ENCODE results near the gene MMP21.
A peak's percentile ranks its signal among the peaks of the same experiment; 100 is the strongest.

MMP21 gene

GRCh38 chr10:125792342-125793300 is 17.0 kb upstream of the MMP21 start:
- no peak for DNase-seq (ENCODE audit: low spot score)

GRCh38 chr10:125788156-125789034 is 12.8 kb upstream of the MMP21 start:
- peak; percentile 14 for DNase-seq (ENCODE audit: low spot score)

GRCh38 chr10:125785791-125786190 is 10.2 kb upstream of the MMP21 start:
- no peak for DNase-seq (ENCODE audit: low spot score)

GRCh38 chr10:125783957-125784356 is 8.3 kb upstream of the MMP21 start:
- DNase-seq (ENCODE audit: low spot score): no peak

- DNase-seq (ENCODE audit: low spot score): no peak
Measured at GRCh38 chr10:125783408-125783807, 7.8 kb upstream of the MMP21 start.

- no peak for DNase-seq (ENCODE audit: low spot score)
Measured at GRCh38 chr10:125782616-125783015, 7.0 kb upstream of the MMP21 start.

- no peak for DNase-seq (ENCODE audit: low spot score)
Measured at GRCh38 chr10:125782054-125782453, 6.4 kb upstream of the MMP21 start.

- no peak for DNase-seq (ENCODE audit: low spot score)
Measured at GRCh38 chr10:125781374-125781773, 5.8 kb upstream of the MMP21 start.

- no peak for DNase-seq (ENCODE audit: low spot score)
Measured at GRCh38 chr10:125779403-125780327, 4.0 kb upstream of the MMP21 start.

GRCh38 chr10:125778556-125778955 is 2.9 kb upstream of the MMP21 start:
- no peak for DNase-seq (ENCODE audit: low spot score)

GRCh38 chr10:125777806-125778205 is 2.2 kb upstream of the MMP21 start:
- DNase-seq (ENCODE audit: low spot score): no peak

GRCh38 chr10:125774581-125775191 is 935 bp downstream of the MMP21 start:
- DNase-seq (ENCODE audit: low spot score): no peak

GRCh38 chr10:125773687-125774543 is 1.7 kb downstream of the MMP21 start:
- no peak for DNase-seq (ENCODE audit: low spot score)

- DNase-seq (ENCODE audit: low spot score): no peak
Measured at GRCh38 chr10:125772864-125773180, 2.8 kb downstream of the MMP21 start.

GRCh38 chr10:125772112-125772863 is 3.3 kb downstream of the MMP21 start:
- DNase-seq (ENCODE audit: low spot score): no peak

GRCh38 chr10:125770844-125771243 is 4.8 kb downstream of the MMP21 start:
- no peak for DNase-seq (ENCODE audit: low spot score)

- no peak for DNase-seq (ENCODE audit: low spot score)
Measured at GRCh38 chr10:125769175-125769574, 6.4 kb downstream of the MMP21 start.

GRCh38 chr10:125768219-125768855 is 7.3 kb downstream of the MMP21 start:
- no peak for DNase-seq (ENCODE audit: low spot score)

GRCh38 chr10:125766511-125766910 is 9.1 kb downstream of the MMP21 start:
- no peak for DNase-seq (ENCODE audit: low spot score)
